GM23338 (cell line): Measurements from ENCODE around the gene ETV6. TPM values are rescaled to one million over a fixed set of nuclear protein-coding genes. Genes with fewer than 3 reads are reported as not detected.

Experiments used
- ATAC-seq: fragments of 200-7000 bp; cut with Tn5 transposase; 3 replicates; pipeline ENCODE4 v1.9.1; 2020
- DNase-seq: peaks from one replicate; pipeline ENCODE4 v3.0.0-alpha.2; 2015; ENCODE audit warnings: low spot score
- H2AFZ ChIP-seq: fragments of 200-600 bp; sonication (generic); 2 replicates; pipeline ENCODE4 v1.8.0; 2016; ENCODE audit warnings: antibody characterized with exemption, mild to moderate bottlenecking, moderate library complexity
- H3F3A ChIP-seq: fragments of 200-600 bp; sonication (generic); replicated peaks from 2 replicates; pipeline ENCODE4 v1.8.0; 2017; ENCODE audit warnings: antibody characterized with exemption, mixed run types, low read depth
- H3K27ac ChIP-seq: fragments of 200-600 bp; sonication (generic); 2 replicates; pipeline ENCODE4 v1.6.1; 2016; ENCODE audit warnings: low read depth
- H3K27me3 ChIP-seq: fragments of 200-600 bp; sonication (generic); 2 replicates; pipeline ENCODE4 v1.8.0; 2016; ENCODE audit warnings: mild to moderate bottlenecking, mixed run types, moderate library complexity; ENCODE audit not compliant: insufficient read depth
- H3K36me3 ChIP-seq: fragments of 200-600 bp; sonication (generic); 2 replicates; pipeline ENCODE4 v1.8.0; 2016; ENCODE audit warnings: mild to moderate bottlenecking; ENCODE audit not compliant: insufficient read depth
- H3K4me1 ChIP-seq: fragments of 200-600 bp; sonication (generic); 2 replicates; pipeline ENCODE4 v1.8.0; 2016; ENCODE audit warnings: mild to moderate bottlenecking, moderate library complexity; ENCODE audit not compliant: insufficient read depth
- H3K4me2 ChIP-seq: fragments of 200-600 bp; sonication (generic); 2 replicates; pipeline ENCODE4 v1.7.1; 2017; ENCODE audit warnings: mixed run types
- H3K4me3 ChIP-seq: fragments of 200-600 bp; sonication (generic); 2 replicates; pipeline ENCODE4 v1.6.1; 2016; ENCODE audit warnings: mixed run types
- H3K79me2 ChIP-seq: fragments of 200-600 bp; sonication (generic); replicated peaks from 2 replicates; pipeline ENCODE4 v1.8.0; 2017; ENCODE audit warnings: mild to moderate bottlenecking; ENCODE audit not compliant: insufficient read depth
- H3K9me2 ChIP-seq: fragments of 200-600 bp; sonication (generic); 2 replicates; pipeline ENCODE4 v1.8.0; 2017; ENCODE audit not compliant: insufficient read depth
- H4K20me1 ChIP-seq: fragments of 200-600 bp; sonication (generic); replicated peaks from 2 replicates; pipeline ENCODE4 v1.8.0; 2017; ENCODE audit warnings: mild to moderate bottlenecking; ENCODE audit not compliant: insufficient read depth
- H3K27ac Mint-ChIP-seq: 2 replicates; pipeline ENCODE4 v1.8.0; 2020; ENCODE audit warnings: inconsistent platforms, mild to moderate bottlenecking, moderate library complexity, mixed read lengths
- H3K27me3 Mint-ChIP-seq: 3 replicates; pipeline ENCODE4 v1.8.0; 2022; ENCODE audit warnings: low read depth, mild to moderate bottlenecking, moderate library complexity, mixed read lengths, inconsistent platforms; ENCODE audit not compliant: insufficient read depth, poor library complexity
- H3K36me3 Mint-ChIP-seq: 3 replicates; pipeline ENCODE4 v1.8.0; 2021; ENCODE audit warnings: low read depth, mild to moderate bottlenecking, inconsistent platforms, moderate library complexity, mixed read lengths
- H3K4me1 Mint-ChIP-seq: 3 replicates; pipeline ENCODE4 v1.8.0; 2020; ENCODE audit warnings: mild to moderate bottlenecking, inconsistent platforms, mixed read lengths
- H3K4me3 Mint-ChIP-seq: 3 replicates; pipeline ENCODE4 v1.8.0; 2021; ENCODE audit warnings: moderate library complexity, mild to moderate bottlenecking, inconsistent platforms, mixed read lengths
- H3K9me3 Mint-ChIP-seq: 3 replicates; pipeline ENCODE4 v1.8.0; 2020; ENCODE audit warnings: moderate library complexity, mild to moderate bottlenecking, inconsistent platforms, mixed read lengths
- CREB1 ChIP-seq: fragments of 250-450 bp; sonication (Bioruptor Pico); IDR thresholded peaks from 2 replicates; pipeline ENCODE4 v1.5.0; 2020; ENCODE audit warnings: low read depth, mild to moderate bottlenecking, moderate library complexity
- CTCF ChIP-seq, 2 experiments: fragments of 200-600 bp in 1 of 2; sonication (generic) in 1 of 2; conservative IDR thresholded peaks; 2 replicates each; pipeline versions ENCODE4 v1.5.1 to v1.6.1; 2016 to 2017; ENCODE audit warnings: antibody characterized with exemption in 2 of 2, low read depth in 2 of 2, mild to moderate bottlenecking in 2 of 2, moderate library complexity in 1 of 2
- ETS1 ChIP-seq: IDR thresholded peaks from 2 replicates; pipeline ENCODE4 v1.6.1; 2016; ENCODE audit warnings: antibody characterized with exemption
- EZH2 ChIP-seq: fragments of 200-600 bp; sonication (generic); IDR thresholded peaks from one replicate; pipeline ENCODE4 v1.8.0; 2017; ENCODE audit warnings: antibody characterized with exemption, mild to moderate bottlenecking, low read depth; ENCODE audit not compliant: unreplicated experiment
- EZH2phosphoT487 ChIP-seq: fragments of 200-600 bp; sonication (generic); IDR thresholded peaks from one replicate; pipeline ENCODE4 v1.8.1; 2018; ENCODE audit warnings: antibody characterized with exemption; ENCODE audit not compliant: unreplicated experiment
- JUNB ChIP-seq: IDR thresholded peaks from one replicate; pipeline ENCODE4 v1.6.1; 2016; ENCODE audit warnings: antibody characterized with exemption; ENCODE audit not compliant: unreplicated experiment
- NANOG ChIP-seq: IDR thresholded peaks from 2 replicates; pipeline ENCODE4 v1.6.1; 2016; ENCODE audit warnings: antibody characterized with exemption, borderline replicate concordance
- POLR2AphosphoS5 ChIP-seq: IDR thresholded peaks from 2 replicates; pipeline ENCODE4 v1.6.1; 2016; ENCODE audit warnings: antibody characterized with exemption, low read depth
- STAT1 ChIP-seq: IDR thresholded peaks from one replicate; pipeline ENCODE4 v1.6.1; 2016; ENCODE audit warnings: antibody characterized with exemption; ENCODE audit not compliant: unreplicated experiment
- ZNF114 ChIP-seq: fragments of 250-450 bp; sonication (Bioruptor Pico); IDR thresholded peaks from 2 replicates; pipeline ENCODE4 v1.5.0; 2020; ENCODE audit warnings: mild to moderate bottlenecking, moderate library complexity
- ZNF331 ChIP-seq: fragments of 250-450 bp; sonication (Bioruptor Pico); IDR thresholded peaks from 2 replicates; pipeline ENCODE4 v1.5.0; 2020; ENCODE audit warnings: low read depth, mild to moderate bottlenecking, moderate library complexity
- polyA plus RNA-seq: library from polyadenylated mRNA; unstranded; fragments of >200 nt; fragmentation: Nextera tagmentation; extraction: Ambion mirVana; gene quantifications from 2 replicates; pipeline ENCODE4 v1.2.1, GENCODE V29; 2016
- total RNA-seq: library from RNA; depleted of rRNA; stranded (reverse); fragments of >200 nt; shearing (Covaris generic); gene quantifications from 2 replicates; pipeline ENCODE4 v1.2.3, GENCODE V29; 2014
- TF ChIP-seq, protein P1 (sequence below): fragments of 250-450 bp; sonication (Bioruptor Pico); IDR thresholded peaks from 2 replicates; pipeline ENCODE4 v1.5.0; 2020; ENCODE audit warnings: mild to moderate bottlenecking, moderate library complexity
- TF ChIP-seq, protein P2 (sequence below): IDR thresholded peaks from one replicate; pipeline ENCODE4 v1.6.1; 2018; ENCODE audit warnings: antibody characterized with exemption; ENCODE audit not compliant: unreplicated experiment

Gene ETV6
- total and polyA plus RNA-seq, 2 experiments from 2014 or later = 7.5 to 15.1 TPM

DNA sequence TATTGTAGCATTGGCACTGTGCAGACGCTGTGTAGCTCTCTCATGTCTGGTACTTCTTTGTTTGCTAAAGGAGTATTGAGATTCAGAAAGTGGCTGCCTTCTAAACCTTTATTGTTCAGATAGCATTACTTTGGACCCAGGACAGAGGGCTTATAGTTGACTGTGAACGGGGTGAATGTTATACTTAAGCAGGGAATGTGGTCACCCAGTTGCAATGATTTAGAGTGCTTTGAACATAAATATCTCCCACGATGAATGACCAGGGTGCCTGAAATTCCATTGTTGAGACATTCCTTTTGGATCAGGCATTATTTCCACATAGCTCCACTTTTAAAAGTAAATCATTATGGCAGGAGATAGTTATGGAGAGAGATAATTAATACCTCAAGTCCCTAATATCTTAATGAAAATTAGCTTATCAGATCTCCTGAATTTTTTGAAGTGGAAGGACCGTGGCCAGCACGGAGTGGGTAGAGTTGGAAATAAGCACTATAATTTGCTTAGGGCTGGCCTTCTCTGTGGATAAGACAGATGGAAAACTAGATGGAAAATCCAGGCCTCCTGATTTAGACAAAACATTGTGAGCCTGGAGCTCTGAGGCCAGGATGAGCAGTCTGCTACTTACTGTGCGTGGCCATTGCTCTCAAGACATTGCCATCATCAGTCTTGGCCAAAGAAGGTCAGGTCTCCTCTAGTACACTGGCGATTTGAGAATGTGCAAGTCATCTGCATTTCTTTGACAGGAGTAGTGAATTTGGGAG is 114.5 kb downstream of the ETV6 start:
- H3K4me3 Mint-ChIP-seq = no peak overlapping the region
- no peak overlapping the region for H3K4me3 ChIP-seq
- H3K27ac ChIP-seq = no peak overlapping the region
- peaks cover 11% of the 10 kb centered on the region; the same call in 1 of the 2 replicates for H3K79me2 ChIP-seq
- no peak overlapping the region for H2AFZ ChIP-seq
- no peak for TF ChIP-seq CREB1 (CRISPR knock-in tag)
- TF ChIP-seq, protein P1, sequence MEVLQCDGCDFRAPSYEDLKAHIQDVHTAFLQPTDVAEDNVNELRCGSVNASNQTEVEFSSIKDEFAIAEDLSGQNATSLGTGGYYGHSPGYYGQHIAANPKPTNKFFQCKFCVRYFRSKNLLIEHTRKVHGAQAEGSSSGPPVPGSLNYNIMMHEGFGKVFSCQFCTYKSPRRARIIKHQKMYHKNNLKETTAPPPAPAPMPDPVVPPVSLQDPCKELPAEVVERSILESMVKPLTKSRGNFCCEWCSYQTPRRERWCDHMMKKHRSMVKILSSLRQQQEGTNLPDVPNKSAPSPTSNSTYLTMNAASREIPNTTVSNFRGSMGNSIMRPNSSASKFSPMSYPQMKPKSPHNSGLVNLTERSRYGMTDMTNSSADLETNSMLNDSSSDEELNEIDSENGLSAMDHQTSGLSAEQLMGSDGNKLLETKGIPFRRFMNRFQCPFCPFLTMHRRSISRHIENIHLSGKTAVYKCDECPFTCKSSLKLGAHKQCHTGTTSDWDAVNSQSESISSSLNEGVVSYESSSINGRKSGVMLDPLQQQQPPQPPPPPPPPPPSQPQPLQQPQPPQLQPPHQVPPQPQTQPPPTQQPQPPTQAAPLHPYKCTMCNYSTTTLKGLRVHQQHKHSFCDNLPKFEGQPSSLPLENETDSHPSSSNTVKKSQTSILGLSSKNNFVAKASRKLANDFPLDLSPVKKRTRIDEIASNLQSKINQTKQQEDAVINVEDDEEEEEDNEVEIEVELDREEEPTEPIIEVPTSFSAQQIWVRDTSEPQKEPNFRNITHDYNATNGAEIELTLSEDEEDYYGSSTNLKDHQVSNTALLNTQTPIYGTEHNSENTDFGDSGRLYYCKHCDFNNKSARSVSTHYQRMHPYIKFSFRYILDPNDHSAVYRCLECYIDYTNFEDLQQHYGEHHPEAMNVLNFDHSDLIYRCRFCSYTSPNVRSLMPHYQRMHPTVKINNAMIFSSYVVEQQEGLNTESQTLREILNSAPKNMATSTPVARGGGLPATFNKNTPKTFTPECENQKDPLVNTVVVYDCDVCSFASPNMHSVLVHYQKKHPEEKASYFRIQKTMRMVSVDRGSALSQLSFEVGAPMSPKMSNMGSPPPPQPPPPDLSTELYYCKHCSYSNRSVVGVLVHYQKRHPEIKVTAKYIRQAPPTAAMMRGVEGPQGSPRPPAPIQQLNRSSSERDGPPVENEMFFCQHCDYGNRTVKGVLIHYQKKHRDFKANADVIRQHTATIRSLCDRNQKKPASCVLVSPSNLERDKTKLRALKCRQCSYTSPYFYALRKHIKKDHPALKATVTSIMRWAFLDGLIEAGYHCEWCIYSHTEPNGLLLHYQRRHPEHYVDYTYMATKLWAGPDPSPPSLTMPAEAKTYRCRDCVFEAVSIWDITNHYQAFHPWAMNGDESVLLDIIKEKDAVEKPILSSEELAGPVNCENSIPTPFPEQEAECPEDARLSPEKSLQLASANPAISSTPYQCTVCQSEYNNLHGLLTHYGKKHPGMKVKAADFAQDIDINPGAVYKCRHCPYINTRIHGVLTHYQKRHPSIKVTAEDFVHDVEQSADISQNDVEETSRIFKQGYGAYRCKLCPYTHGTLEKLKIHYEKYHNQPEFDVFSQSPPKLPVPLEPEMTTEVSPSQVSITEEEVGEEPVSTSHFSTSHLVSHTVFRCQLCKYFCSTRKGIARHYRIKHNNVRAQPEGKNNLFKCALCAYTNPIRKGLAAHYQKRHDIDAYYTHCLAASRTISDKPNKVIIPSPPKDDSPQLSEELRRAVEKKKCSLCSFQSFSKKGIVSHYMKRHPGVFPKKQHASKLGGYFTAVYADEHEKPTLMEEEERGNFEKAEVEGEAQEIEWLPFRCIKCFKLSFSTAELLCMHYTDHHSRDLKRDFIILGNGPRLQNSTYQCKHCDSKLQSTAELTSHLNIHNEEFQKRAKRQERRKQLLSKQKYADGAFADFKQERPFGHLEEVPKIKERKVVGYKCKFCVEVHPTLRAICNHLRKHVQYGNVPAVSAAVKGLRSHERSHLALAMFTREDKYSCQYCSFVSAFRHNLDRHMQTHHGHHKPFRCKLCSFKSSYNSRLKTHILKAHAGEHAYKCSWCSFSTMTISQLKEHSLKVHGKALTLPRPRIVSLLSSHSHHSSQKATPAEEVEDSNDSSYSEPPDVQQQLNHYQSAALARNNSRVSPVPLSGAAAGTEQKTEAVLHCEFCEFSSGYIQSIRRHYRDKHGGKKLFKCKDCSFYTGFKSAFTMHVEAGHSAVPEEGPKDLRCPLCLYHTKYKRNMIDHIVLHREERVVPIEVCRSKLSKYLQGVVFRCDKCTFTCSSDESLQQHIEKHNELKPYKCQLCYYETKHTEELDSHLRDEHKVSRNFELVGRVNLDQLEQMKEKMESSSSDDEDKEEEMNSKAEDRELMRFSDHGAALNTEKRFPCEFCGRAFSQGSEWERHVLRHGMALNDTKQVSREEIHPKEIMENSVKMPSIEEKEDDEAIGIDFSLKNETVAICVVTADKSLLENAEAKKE (CRISPR knock-in tag) = no peak
- TF ChIP-seq CTCF (conservative IDR thresholded peaks at IDR 0.05; ENCODE audit: low read depth in 2 of 2) = no peak
- no peak for TF ChIP-seq JUNB
- TF ChIP-seq, protein P2, sequence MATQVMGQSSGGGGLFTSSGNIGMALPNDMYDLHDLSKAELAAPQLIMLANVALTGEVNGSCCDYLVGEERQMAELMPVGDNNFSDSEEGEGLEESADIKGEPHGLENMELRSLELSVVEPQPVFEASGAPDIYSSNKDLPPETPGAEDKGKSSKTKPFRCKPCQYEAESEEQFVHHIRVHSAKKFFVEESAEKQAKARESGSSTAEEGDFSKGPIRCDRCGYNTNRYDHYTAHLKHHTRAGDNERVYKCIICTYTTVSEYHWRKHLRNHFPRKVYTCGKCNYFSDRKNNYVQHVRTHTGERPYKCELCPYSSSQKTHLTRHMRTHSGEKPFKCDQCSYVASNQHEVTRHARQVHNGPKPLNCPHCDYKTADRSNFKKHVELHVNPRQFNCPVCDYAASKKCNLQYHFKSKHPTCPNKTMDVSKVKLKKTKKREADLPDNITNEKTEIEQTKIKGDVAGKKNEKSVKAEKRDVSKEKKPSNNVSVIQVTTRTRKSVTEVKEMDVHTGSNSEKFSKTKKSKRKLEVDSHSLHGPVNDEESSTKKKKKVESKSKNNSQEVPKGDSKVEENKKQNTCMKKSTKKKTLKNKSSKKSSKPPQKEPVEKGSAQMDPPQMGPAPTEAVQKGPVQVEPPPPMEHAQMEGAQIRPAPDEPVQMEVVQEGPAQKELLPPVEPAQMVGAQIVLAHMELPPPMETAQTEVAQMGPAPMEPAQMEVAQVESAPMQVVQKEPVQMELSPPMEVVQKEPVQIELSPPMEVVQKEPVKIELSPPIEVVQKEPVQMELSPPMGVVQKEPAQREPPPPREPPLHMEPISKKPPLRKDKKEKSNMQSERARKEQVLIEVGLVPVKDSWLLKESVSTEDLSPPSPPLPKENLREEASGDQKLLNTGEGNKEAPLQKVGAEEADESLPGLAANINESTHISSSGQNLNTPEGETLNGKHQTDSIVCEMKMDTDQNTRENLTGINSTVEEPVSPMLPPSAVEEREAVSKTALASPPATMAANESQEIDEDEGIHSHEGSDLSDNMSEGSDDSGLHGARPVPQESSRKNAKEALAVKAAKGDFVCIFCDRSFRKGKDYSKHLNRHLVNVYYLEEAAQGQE = no peak
- no peak for TF ChIP-seq ETS1
- TF ChIP-seq ZNF114 (CRISPR knock-in tag) = no peak
- TF ChIP-seq ZNF331 (CRISPR knock-in tag) = no peak
- no peak for TF ChIP-seq NANOG
- TF ChIP-seq STAT1 = no peak
- TF ChIP-seq EZH2phosphoT487 = no peak
- TF ChIP-seq POLR2AphosphoS5 = no peak
- no peak for TF ChIP-seq EZH2
- no peak overlapping the region for H3K4me2 ChIP-seq
- H3K27ac Mint-ChIP-seq = no peak overlapping the region
- no peaks in the 10 kb centered on the region; the same call in 2 of the 3 replicates for H3K9me3 Mint-ChIP-seq
- no peaks in the 10 kb centered on the region for H3K36me3 Mint-ChIP-seq
- ATAC-seq (no peak), DNase-seq (no peak)
- H3K27me3 Mint-ChIP-seq = peaks cover 10% of the 10 kb centered on the region
- H3K4me1 ChIP-seq = peaks cover 37% of the 10 kb centered on the region
- no peaks in the 10 kb centered on the region for H3K36me3 ChIP-seq
- H3K27me3 ChIP-seq = no peaks in the 10 kb centered on the region
- H3K4me1 Mint-ChIP-seq = peaks cover 53% of the 10 kb centered on the region
- H3F3A ChIP-seq = no peaks in the 10 kb centered on the region
- H4K20me1 ChIP-seq = no peaks in the 10 kb centered on the region
- peaks cover 9% of the 10 kb centered on the region; the same call in 1 of the 2 replicates for H3K9me2 ChIP-seq
